IMR-90 (cell line): Measurements from ENCODE around the gene CPT1A. TPM values are rescaled to one million over a fixed set of nuclear protein-coding genes. Genes with fewer than 3 reads are reported as not detected.

Experiments
- ATAC-seq: fragments of 200-7000 bp; cut with Tn5 transposase; 2 replicates; pipeline ENCODE4 v1.9.1; 2020; ENCODE audit warnings: low read depth, mild to moderate bottlenecking, moderate library complexity
- BruUV-seq: library from RNA; stranded (reverse); fragments of 400-500 nt; replicated peaks from 2 replicates; lab custom pipeline; 2021; lab: Mats Ljungman, UMichigan
- CTCF ChIA-PET: fragments of 300-600 bp; formaldehyde crosslinking; extraction: SDS; loops from one replicate; lab custom pipeline; 2021; ENCODE audit warnings: antibody characterized with exemption; lab: Yijun Ruan, JAX
- POLR2A ChIA-PET: fragments of 300-600 bp; sonication (Branson Sonifier 250); formaldehyde crosslinking; loops from one replicate; lab custom pipeline; 2022; ENCODE audit warnings: antibody characterized with exemption; ENCODE audit not compliant: unreplicated experiment; lab: Charles Lee
- DNase-seq: peaks from one replicate; pipeline ENCODE4 v3.0.0; 2013
- H2AFZ ChIP-seq: replicated peaks from 2 replicates; pipeline ENCODE3; 2013; ENCODE audit warnings: low read length, mild to moderate bottlenecking; ENCODE audit not compliant: poor library complexity
- H2AK5ac ChIP-seq: 2 replicates; pipeline ENCODE4 v1.6.1; 2013; ENCODE audit warnings: low read depth, low read length, inconsistent platforms
- H2AK9ac ChIP-seq: replicated peaks from 2 replicates; pipeline ENCODE3; 2013; ENCODE audit warnings: mild to moderate bottlenecking, low read depth, low read length, moderate library complexity; ENCODE audit not compliant: poor library complexity
- H2BK120ac ChIP-seq: 2 replicates; pipeline ENCODE4 v1.6.1; 2013; ENCODE audit warnings: low read depth, low read length, inconsistent platforms
- H2BK15ac ChIP-seq: 3 replicates; pipeline ENCODE4 v1.6.1; 2013; ENCODE audit warnings: low read depth, low read length, inconsistent platforms
- H2BK20ac ChIP-seq: 2 replicates; pipeline ENCODE4 v1.6.1; 2013; ENCODE audit warnings: low read depth, mild to moderate bottlenecking, inconsistent platforms, low read length, moderate library complexity
- H2BK5ac ChIP-seq: 2 replicates; pipeline ENCODE4 v1.6.1; 2013; ENCODE audit warnings: mild to moderate bottlenecking, low read depth, low read length, inconsistent platforms; ENCODE audit not compliant: poor library complexity, severe bottlenecking
- H3K14ac ChIP-seq: replicated peaks from 2 replicates; pipeline ENCODE4 v1.6.1; 2013; ENCODE audit warnings: low read depth, low read length, inconsistent platforms
- H3K18ac ChIP-seq: 2 replicates; pipeline ENCODE4 v1.6.1; 2013; ENCODE audit warnings: low read depth, low read length, control low read depth
- H3K23ac ChIP-seq: 2 replicates; pipeline ENCODE4 v1.6.1; 2013; ENCODE audit warnings: low read depth, low read length, inconsistent platforms
- H3K27ac ChIP-seq: 2 replicates; pipeline ENCODE4 v1.5.1; 2013; ENCODE audit warnings: mild to moderate bottlenecking, control low read depth, low read length; ENCODE audit not compliant: insufficient read depth
- H3K27me3 ChIP-seq: 2 replicates; pipeline ENCODE4 v1.6.1; 2013; ENCODE audit warnings: low read length; ENCODE audit not compliant: control insufficient read depth, insufficient read depth
- H3K36me3 ChIP-seq: 2 replicates; pipeline ENCODE4 v1.6.1; 2013; ENCODE audit warnings: low read length, mixed read lengths; ENCODE audit not compliant: control insufficient read depth, insufficient read depth
- H3K4ac ChIP-seq: 2 replicates; pipeline ENCODE4 v1.6.1; 2013; ENCODE audit warnings: low read depth, low read length, inconsistent platforms
- H3K4me1 ChIP-seq: 2 replicates; pipeline ENCODE4 v1.6.1; 2013; ENCODE audit warnings: low read length, mixed read lengths; ENCODE audit not compliant: control insufficient read depth, insufficient read depth
- H3K4me2 ChIP-seq: 2 replicates; pipeline ENCODE4 v1.6.1; 2013; ENCODE audit warnings: low read depth, mild to moderate bottlenecking, control low read depth, low read length, moderate library complexity
- H3K4me3 ChIP-seq: 2 replicates; pipeline ENCODE4 v1.5.1; 2013; ENCODE audit warnings: low read depth, mild to moderate bottlenecking, control low read depth, low read length, moderate library complexity; ENCODE audit not compliant: insufficient read depth
- H3K56ac ChIP-seq: 2 replicates; pipeline ENCODE4 v1.6.1; 2013; ENCODE audit warnings: low read length, inconsistent platforms; ENCODE audit not compliant: insufficient read depth; ENCODE audit errors: extremely low read depth
- H3K79me1 ChIP-seq, 2 experiments: 2 replicates each; pipeline ENCODE4 v1.6.1; 2013; ENCODE audit warnings: low read length in 2 of 2, inconsistent platforms in 1 of 2, low read depth in 1 of 2
- H3K9ac ChIP-seq: 2 replicates; pipeline ENCODE4 v1.6.1; 2013; ENCODE audit warnings: low read depth, low read length, control low read depth
- H3K9me1 ChIP-seq: 2 replicates; pipeline ENCODE4 v1.6.1; 2013; ENCODE audit warnings: low read length, inconsistent platforms; ENCODE audit not compliant: insufficient read depth
- H3K9me3 ChIP-seq: 2 replicates; pipeline ENCODE4 v1.6.1; 2013; ENCODE audit warnings: low read length; ENCODE audit not compliant: control insufficient read depth, insufficient read depth
- H4K20me1 ChIP-seq: 2 replicates; pipeline ENCODE4 v1.6.1; 2013; ENCODE audit warnings: low read length, inconsistent platforms; ENCODE audit not compliant: insufficient read depth
- H4K5ac ChIP-seq: 2 replicates; pipeline ENCODE4 v1.6.1; 2013; ENCODE audit warnings: mild to moderate bottlenecking, low read depth, low read length, control low read depth
- H4K8ac ChIP-seq, 2 experiments: 2 replicates each; pipeline ENCODE4 v1.6.1; 2013; ENCODE audit warnings: low read depth in 2 of 2, low read length in 2 of 2, control low read depth in 1 of 2, inconsistent platforms in 1 of 2
- H4K91ac ChIP-seq: 2 replicates; pipeline ENCODE4 v1.6.1; 2013; ENCODE audit warnings: low read depth, low read length, inconsistent platforms; ENCODE audit not compliant: insufficient read depth
- BHLHE40 ChIP-seq: fragments of 150-350 bp; IDR thresholded peaks from 2 replicates; pipeline ENCODE4 v1.6.1; 2016; ENCODE audit warnings: mild to moderate bottlenecking, low read depth, low read length
- WGBS, 2 experiments: methylation state at CpG; one replicate each; pipeline versions ENCODE4 v1.1.5 to v1.1.7; 2013; ENCODE audit warnings: missing lambda C conversion rate in 2 of 2; ENCODE audit not compliant: insufficient read length in 1 of 2; ENCODE audit errors: extremely low coverage in 2 of 2; 5-methylcytosine and 5-hydroxymethylcytosine counted together
- dilution Hi-C: fragments of 300-500 bp; cut with HindIII; formaldehyde crosslinking; loops from one replicate; pipeline ENCODE4 v1.14.3; 2018; ENCODE audit warnings: low sequenced_read_pairs; ENCODE audit not compliant: unreplicated experiment
- in situ Hi-C: fragments of 300-500 bp; cut with MboI; formaldehyde crosslinking; loops from 3 replicates; pipeline ENCODE4 v1.14.3; 2019; ENCODE audit warnings: low sequenced_read_pairs, inconsistent platforms, mixed read lengths
- intact Hi-C: fragments of 100-400 bp; cut with micrococcal nuclease; formaldehyde crosslinking; loops from 2 replicates; pipeline ENCODE4 v1.10.0; 2022
- polyA plus RNA-seq, 3 experiments: library from polyadenylated mRNA; depleted of rRNA; stranded (reverse); fragments of >200 nt; gene quantifications; 2 replicates each; pipeline ENCODE4 v1.2.3, GENCODE V29; 2012; ENCODE audit warnings: low replicate concordance in 1 of 3
- total RNA-seq: library from RNA; depleted of rRNA; stranded (reverse); fragments of >200 nt; gene quantifications from 2 replicates; pipeline ENCODE4 v1.2.3, GENCODE V29; 2012

Gene CPT1A
- total and polyA plus RNA-seq, 2 of the 4 experiments (the other 2 are of a cell fraction) = 15.4 to 21.3 TPM

DNA sequence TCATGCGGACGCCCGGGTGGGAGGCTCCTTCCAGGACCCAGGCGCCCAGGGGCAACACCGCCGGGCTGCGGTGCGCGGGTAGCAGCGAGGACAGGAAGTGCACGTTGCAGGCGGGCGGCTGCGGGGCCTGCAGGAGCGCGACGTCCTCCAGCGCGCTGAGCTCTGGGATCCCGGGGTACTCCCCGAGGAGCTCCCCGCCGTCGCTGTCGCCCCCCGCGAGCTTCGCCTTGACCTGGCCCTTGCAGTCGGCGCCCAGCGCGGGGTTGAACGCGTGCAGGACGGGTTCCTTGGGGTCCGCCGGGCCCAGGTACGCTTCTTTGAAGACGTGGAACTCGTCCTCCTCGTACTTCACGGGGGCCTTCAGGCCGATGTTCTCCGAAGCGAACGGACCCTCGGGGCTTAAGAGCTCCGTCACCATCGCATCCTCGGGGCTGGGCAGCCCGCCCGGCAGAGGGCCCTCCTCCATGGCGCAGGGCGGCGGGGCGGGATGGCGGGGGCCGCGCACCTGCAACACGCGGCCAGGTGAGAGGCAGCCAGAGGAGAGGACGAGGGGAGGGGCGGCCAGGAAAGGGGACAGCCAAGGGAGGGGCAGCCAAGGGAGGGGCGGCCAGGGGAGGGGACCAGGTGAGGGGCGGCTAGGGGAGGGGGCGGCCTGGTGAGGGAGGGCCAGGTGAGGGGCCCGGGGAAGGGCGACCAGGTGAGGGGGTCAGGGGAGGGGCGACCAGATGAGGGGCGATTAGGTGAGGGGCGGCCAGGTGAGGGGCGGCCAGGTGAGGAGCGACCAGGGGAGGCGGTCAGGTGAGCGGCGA lies 91.3 kb downstream of the CPT1A start:
- no peak overlapping the region for H2BK15ac ChIP-seq
- dilution Hi-C loops (no loop called here), intact Hi-C loops (no loop called here), in situ Hi-C loops (no loop called here)
- no peak overlapping the region for H3K27ac ChIP-seq
- H2BK120ac ChIP-seq = no peak overlapping the region
- H4K20me1 ChIP-seq = no peaks in the 10 kb centered on the region
- no peak overlapping the region for H2BK20ac ChIP-seq
- POLR2A ChIA-PET = no interaction called here
- ATAC-seq = no peak
- no peak overlapping the region for H3K18ac ChIP-seq
- DNase-seq = no peak
- no peak overlapping the region for H3K56ac ChIP-seq
- H2AFZ ChIP-seq = no peak overlapping the region
- H3K9ac ChIP-seq = no peak overlapping the region
- 52% methylated on average over 35 of the region's 76 CpGs; no CpG with 5 or more reads in 1 of the 2 experiments for WGBS, 2 experiments
- peaks cover 4% of the 10 kb centered on the region; the same call in 1 of the 2 replicates for H3K36me3 ChIP-seq
- H4K91ac ChIP-seq = no peak overlapping the region
- H3K4me3 ChIP-seq = no peak overlapping the region
- H3K4me2 ChIP-seq = no peak overlapping the region
- H4K8ac ChIP-seq = no peak overlapping the region
- H3K14ac ChIP-seq = no peak overlapping the region
- H3K9me3 ChIP-seq = no peaks in the 10 kb centered on the region
- H4K5ac ChIP-seq = no peak overlapping the region
- H2BK5ac ChIP-seq = no peak overlapping the region
- CTCF ChIA-PET = no interaction called here
- no peak overlapping the region for H2AK9ac ChIP-seq
- H3K79me1 ChIP-seq = no peaks in the 10 kb centered on the region
- H3K4ac ChIP-seq = no peak overlapping the region
- no peak for TF ChIP-seq BHLHE40
- H3K27me3 ChIP-seq = no peaks in the 10 kb centered on the region
- no peak overlapping the region for H2AK5ac ChIP-seq
- no peaks in the 10 kb centered on the region for H3K4me1 ChIP-seq
- BruUV-seq = no TSS peak
- no peak overlapping the region for H3K23ac ChIP-seq
- H3K9me1 ChIP-seq = no peaks in the 10 kb centered on the region
